GM15510 (cell line): Measurements from ENCODE around the gene COL4A1.

Source experiments
- POLR2A ChIP-seq: IDR thresholded peaks from 3 replicates; pipeline ENCODE4 v1.6.1; 2011; ENCODE audit warnings: borderline replicate concordance; ENCODE audit not compliant: insufficient read length; ENCODE audit errors: extremely low read depth

The COL4A1 gene

DNA sequence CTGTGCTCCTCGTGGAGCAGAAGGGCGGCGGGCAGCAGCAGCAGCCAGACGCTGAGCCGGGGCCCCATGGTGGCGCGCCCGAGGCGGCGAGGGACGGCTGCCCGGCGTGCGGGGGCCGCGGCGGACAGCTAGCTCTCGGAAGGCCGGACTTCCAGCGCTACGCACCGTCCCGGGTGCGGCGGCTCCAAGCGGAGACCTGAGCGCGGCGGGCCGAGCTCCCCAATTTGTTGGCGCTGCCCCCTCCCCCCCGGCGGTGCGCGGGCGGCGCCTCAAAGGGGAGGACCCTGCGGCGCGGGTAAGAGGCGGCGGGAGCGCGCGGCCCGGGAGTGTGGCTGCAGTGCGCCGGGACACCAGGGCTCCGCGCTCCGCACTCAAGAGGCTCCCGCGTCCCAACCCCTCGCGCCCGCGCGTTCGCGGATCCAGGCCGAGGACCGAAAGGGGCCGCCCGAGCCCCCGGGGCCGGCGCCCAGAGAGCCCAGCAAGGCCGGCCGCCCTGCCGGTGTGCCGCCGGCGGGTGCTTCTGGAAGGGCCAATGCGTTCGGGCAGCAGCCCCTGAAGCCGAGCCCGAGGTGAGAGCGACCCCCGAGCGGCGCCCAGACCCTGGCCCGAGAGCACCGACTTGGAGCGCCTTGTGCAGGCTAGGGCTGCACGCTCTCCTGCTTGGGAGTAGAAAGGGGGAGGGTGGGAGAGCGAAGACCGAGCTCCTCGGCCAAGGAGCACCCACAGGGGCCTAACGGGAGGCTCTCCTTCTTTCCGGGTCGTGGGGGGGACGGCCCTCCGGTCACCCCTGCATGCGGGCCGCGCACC is at the start of gene COL4A1, which contains the start of gene COL4A2:
Gene COL4A1 (minus strand): TSS at position 198 of the 807 bp plus-strand sequence. CDS start 130 bp downstream, at position 68.
Gene COL4A2 (plus strand): TSS at position 325 of the 807 bp plus-strand sequence. CDS start 620 bp downstream, outside the sequence.
- TF ChIP-seq POLR2A: no peak

DNA sequence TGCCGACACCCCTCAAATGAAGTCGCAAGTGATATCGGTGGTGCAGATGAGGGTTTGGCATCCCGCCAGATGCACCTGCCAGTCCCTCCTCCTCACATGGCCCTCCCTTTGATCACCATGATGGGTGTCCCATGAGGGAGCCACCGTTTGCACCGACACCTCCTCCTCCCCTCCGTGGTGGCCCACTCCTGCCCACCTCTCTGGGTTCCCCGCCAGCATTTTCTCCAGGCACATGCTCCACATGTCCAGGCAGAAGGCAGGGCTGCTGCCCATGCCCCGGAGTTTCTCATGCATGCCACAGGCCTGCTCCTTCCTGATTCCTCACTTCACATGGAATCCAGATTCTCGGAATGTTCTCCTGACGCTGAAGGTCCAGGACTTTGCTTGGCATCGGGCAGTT is 49.4 kb upstream of the COL4A1 start:
- no peak for TF ChIP-seq POLR2A

DNA sequence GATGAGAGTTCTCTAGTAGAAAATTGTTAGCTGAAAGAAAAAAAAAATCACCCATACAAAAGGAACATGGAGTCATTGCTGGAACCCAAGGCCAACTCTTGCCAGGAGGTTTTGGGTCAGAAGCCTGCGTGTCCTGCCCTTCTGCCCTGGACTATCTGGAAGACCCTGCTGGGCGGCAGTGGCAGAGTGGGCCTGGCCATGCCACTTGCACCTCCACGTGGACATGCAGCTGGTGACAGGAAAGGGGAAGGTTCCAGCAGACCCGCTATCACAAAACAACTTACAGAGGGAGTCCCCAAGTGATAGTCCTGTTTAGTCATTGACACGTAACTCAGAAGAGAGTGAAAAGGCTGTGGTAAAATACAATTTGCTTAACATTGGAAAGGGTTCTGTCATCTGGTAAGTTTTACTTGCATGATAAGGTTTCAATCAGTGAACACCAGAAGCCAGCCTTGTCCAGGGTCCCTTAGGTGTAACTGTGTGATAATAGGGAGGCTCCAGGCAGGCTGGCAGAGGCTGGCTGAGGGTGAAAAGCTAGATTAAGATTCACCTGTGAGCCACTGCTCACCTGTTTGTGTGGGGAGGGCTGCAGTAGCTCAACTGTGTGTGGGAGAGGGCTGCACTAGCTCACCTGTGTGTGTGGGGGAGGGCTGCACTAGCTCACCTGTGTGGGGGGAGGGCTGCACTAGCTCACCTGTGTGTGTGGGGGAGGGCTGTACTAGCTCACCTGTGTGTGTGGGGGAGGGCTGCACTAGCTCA is 47.9 kb upstream of the COL4A1 start:
- TF ChIP-seq POLR2A: no peak

DNA sequence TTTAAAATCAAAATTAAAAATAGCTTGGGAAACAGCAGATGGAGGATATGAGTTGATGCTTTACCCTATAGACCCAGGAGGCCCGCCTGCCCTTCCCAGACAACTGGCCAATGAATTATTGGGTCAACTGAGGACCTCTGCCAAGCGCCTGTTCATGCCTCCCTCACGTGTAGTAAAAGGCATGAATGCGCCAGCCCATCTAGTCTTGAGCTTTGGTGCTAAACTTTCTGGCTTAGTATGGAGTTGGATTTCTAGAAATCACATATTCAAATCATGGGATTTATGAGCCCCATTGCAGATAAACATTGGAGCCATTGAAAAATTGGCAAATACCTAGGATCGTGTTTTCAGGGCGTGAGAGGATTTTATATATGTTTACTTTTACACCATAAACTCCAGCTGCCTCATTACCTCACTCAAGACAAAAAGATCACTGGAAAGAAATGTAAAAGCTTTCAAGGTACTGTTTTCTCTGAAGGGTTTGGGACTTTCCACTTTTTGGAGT is 47.2 kb upstream of the COL4A1 start:
- TF ChIP-seq POLR2A: no peak

DNA sequence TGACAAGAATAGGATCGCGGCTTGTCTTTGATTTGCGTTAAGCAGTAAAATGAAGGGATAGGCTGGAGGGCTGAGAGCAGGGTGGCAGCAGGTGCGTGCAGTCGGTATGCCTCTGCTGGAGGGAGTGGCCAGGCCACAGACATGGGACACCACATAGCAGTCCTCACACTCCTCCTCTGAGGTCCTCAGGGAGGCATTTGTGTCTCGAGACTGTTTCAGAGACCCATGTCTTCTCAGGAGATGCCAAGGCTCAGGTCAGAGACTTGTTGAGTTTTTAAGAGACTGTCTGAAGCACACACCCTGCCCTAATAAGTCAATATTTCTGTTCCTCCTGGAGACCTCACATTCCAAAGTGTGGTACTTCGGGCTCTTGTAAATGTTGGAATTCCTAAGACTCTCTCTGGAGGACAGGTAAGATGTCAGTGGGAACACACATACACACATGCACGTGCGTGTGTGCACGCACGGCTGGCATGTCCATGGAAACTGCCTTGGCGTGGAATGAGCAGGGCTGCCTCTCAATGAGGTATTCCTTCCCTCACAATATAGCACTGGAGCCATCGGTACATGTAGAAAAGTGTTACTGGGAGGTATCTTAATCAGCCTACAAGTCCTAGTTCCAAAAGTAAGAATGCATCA is 46.5 kb upstream of the COL4A1 start:
- no peak for TF ChIP-seq POLR2A

DNA sequence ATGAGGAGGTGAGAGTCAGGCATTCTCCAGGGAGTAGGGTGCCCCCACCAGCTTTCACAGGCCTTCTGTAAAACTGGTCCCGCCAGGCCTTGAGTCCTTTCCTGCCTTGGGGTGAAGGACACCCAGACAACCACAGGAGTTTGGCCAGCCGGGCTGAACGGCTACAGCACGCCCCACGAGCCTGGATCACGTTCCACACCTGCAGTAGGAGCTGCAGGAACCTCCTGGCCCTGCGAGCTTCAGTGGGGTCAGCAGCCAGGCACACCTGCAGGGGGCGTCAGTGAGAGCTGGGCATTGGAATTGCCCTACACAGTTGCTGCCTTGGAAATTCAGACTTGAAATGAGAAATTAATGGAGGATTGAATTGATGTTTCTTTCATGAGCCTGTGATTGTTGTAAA is 45.8 kb upstream of the COL4A1 start:
- TF ChIP-seq POLR2A: no peak

DNA sequence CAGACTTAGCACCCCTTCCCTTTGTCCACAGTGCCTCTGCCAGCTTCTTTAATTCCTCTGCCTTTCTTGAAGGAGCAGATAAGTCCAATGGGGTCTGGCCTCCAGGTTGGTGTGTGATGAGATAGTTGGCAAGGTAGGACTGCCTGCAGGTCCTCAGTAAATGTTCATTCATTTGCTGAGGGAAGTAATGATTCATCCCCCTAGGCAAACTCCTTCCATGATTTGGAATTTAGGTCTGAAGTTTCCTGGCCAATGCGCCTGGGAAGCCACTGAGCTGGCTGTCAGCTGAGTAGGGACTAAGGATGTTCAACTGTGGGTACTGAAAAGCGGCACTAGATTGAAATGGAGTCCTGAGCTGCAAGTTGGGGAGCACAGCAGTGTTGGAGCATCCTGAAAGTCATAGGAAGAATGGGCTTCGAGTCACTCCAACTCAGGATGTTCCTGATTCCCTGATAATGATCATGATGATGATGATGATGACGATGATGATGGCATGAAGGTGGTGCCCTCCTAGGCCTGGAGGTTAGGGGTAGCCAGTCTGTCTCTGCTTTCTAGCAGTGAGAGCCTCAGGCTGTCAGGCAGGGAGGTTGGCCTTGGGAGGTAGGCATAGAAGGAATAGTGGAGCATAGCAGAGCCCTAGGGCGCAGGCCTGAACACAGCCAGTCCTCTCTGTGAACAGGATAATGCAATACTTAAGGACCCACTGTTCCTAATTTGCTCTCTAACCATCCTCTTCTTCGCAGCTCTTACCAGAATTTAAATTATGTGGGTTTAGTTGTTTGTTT is 44.9 kb upstream of the COL4A1 start:
- no peak for TF ChIP-seq POLR2A

DNA sequence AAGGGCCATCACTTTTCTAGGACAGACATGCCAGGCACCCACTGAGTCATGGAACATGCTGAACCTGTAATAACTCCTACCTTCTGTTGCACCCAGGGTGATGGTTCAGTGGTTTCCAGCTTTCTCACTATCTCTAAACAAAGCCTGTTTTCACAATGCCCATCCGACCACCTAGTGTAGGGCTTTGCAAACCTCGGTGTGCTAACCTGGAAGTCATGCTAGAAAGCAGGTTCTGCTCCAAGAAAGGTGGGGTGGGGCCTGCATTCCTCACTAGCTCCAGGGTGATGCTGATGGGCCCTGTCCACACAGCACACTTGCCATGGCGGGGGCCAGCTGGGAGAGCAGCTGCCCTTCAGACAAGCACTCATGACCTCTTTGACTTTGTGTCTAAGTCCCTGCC is 43.6 kb upstream of the COL4A1 start:
- TF ChIP-seq POLR2A: no peak

DNA sequence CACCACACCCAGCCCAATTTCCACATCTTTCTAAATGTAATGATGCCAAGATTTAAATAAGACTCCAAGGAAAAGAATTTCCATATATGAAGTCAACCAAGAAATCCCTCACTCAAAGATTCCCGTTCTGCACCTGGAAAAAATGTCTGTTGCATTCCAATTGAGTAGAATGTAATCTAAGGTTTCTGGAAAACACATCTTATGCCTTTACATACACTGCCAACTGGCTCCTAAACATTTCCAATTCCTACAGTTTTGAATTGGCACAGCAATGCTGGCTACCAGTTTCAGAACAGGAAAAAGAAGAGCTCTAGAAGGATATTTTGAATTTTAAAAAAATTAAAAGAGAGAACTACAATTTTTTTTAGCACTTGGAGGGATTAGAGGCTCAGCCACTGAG is 43.1 kb upstream of the COL4A1 start:
- no peak for TF ChIP-seq POLR2A

DNA sequence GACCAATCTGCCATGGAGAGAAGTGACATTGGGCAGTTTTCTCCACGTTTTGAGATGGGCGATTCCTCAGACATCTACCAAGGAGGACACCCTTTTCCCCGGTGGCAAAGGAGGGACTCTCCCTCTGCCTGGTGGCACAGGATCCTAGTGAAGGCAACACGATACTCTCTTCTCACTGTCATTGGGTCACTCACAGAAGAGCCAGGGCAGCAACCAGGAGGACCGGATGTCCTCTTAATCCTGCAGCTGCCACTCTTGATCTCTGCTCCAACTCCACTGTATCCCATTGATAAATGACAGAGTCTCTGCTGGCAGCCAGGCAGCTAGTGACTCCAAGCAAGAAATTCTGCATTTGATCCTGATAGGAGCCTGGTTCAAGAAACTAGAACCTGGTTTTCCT is 42.3 kb upstream of the COL4A1 start:
- TF ChIP-seq POLR2A: no peak

DNA sequence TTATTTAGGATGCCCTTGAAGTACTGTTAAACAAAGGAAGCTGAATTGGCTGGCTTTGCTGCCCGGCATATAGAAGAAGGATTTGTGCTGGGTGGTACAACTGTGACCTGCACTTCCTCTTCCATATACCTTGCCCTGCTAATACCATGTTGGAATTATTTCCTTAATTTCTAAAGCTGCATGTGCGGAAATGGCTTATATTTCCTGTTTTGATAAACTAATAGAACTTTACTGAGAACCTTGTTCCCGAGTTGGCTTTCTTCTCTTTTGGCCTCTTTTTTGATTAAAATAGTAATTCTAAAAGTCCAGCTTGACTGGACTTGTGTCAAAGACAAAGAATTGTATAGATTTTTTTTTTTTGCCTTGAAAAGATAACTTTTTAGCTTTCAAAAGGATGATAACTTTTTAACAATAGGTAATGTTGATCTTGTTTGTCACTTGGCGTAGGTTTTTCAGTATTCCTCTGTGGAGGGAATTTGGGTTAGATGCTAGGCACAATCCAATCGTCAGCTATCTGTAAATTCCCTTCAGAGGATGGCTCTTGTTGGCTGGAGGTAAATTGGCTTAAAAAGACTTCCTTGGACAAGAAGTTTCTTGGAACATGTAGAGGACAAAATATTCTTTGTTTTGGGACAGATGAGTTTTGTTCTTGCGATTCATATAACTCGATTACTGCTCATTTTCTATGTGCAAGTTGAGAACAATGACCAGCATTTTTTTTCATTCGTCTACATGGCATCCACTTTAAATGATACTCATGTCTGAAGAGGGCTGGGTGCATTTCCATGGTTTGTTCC is 41.5 kb upstream of the COL4A1 start:
- no peak for TF ChIP-seq POLR2A

DNA sequence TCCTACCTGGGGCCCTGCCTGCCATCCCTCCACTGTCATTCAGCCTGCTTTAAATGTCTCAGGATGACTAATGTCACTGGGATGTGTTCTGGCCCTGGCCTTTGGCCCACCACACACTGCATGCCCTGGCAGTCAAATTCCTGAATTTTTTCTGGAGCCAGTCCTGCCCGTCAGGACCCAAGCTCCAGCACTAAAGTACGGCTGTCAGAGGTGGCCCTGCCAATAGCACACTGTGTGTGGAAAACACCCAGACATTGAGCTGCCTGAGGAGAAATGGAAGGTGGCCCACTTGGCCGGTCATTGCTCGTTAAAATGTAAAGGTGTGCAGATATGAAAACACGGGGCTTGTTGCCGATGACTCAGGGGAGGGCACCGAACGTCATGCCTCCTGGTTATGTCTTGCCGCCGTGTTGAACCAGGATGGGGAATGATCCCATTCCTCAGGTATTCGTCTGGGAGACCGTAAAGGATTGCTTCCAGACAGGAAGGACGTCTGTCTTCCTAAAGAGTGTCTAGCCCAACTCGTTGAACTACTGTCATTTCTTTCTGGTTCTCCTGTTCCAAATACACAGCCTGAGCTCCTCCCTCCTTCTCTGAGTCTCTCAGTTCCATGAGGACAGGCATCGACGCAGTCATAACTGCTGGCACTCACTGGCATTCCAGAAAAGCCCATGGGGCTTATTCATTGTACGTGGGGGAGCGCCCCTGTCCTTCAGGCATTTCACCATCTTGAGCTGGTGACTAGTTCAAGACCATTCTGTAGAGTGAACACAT is 40.8 kb upstream of the COL4A1 start:
- TF ChIP-seq POLR2A: no peak

DNA sequence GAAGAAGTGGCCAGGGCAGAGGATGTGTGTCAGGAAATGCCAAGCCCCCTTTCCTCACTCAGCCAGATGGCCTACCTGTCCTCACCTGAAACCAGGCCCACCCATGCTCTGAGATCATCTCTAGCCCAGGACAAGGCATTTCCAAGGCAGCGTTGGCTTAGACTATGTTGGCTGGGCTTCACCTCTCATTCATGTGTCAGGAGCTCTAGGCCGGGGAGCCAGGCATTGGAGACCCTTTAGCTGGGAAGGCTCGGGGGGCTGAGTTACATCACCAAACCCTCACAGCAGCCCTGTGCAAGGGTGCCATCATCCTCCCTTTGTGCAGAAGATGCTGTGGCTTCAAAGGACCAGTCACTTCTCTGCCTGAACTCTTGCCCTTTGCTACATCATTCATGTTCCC is 40.1 kb upstream of the COL4A1 start:
- no peak for TF ChIP-seq POLR2A
